Peyer's patch (tissue), 4 donors: ENCODE measurements around the gene CDH12.
"Not testable (repeated sequence)": the region's sequence is repeated elsewhere in the genome, so short reads cannot be mapped to it uniquely, and the experiment has no call there.

ENCODE experiments used
- POLR2A ChIP-seq, 2 donors: fragments of 450-650 bp; IDR thresholded peaks; one replicate each; pipeline ENCODE4 v1.5.1; 2017; ENCODE audit warnings: antibody characterized with exemption in 2 of 2, mild to moderate bottlenecking in 2 of 2, moderate library complexity in 2 of 2
- TF ChIP-seq, protein P1 (sequence below), 6 experiments: fragments of 450-650 bp in 4 of 6; fragments of 200-600 bp in 2 of 6; sonication (generic) in 1 of 6; IDR thresholded peaks; one replicate each; pipeline ENCODE4 v1.5.1; 2017 to 2019; ENCODE audit warnings: antibody characterized with exemption in 6 of 6, mild to moderate bottlenecking in 3 of 6, moderate library complexity in 1 of 6

- TF ChIP-seq, protein P1, sequence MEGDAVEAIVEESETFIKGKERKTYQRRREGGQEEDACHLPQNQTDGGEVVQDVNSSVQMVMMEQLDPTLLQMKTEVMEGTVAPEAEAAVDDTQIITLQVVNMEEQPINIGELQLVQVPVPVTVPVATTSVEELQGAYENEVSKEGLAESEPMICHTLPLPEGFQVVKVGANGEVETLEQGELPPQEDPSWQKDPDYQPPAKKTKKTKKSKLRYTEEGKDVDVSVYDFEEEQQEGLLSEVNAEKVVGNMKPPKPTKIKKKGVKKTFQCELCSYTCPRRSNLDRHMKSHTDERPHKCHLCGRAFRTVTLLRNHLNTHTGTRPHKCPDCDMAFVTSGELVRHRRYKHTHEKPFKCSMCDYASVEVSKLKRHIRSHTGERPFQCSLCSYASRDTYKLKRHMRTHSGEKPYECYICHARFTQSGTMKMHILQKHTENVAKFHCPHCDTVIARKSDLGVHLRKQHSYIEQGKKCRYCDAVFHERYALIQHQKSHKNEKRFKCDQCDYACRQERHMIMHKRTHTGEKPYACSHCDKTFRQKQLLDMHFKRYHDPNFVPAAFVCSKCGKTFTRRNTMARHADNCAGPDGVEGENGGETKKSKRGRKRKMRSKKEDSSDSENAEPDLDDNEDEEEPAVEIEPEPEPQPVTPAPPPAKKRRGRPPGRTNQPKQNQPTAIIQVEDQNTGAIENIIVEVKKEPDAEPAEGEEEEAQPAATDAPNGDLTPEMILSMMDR (IDR thresholded peaks at IDR 0.05): not testable (repeated sequence)
- TF ChIP-seq POLR2A (IDR thresholded peaks at IDR 0.05): not testable (repeated sequence)
Observed at GRCh38 chr5:22188651-22189050, 664.5 kb downstream of the CDH12 start.
